Sigmoid colon (tissue), 7 donors: ENCODE measurements around the gene CPT1C. TPM values are rescaled to one million over a fixed set of nuclear protein-coding genes. Genes with fewer than 3 reads are reported as not detected.
A peak's percentile ranks its signal among the peaks of the same experiment; 100 is the strongest.

Experiments used
- DNase-seq: peaks from one replicate; pipeline ENCODE4 v3.0.0-alpha.2; 2019
- H3K27ac ChIP-seq, 4 donors: fragments of 200-600 bp; sonication (generic); one replicate each; pipeline ENCODE4 v1.5.1; 2016 to 2019; ENCODE audit warnings: mild to moderate bottlenecking in 1 of 4
- H3K27me3 ChIP-seq, 3 donors: fragments of 200-600 bp; sonication (generic); one replicate each; pipeline ENCODE4 v1.5.1; 2019; ENCODE audit warnings: mild to moderate bottlenecking in 1 of 3
- H3K36me3 ChIP-seq, 4 donors: fragments of 200-600 bp; sonication (generic); one replicate each; pipeline ENCODE4 v1.5.1; 2016 to 2019
- H3K4me1 ChIP-seq, 4 donors: fragments of 200-600 bp; sonication (generic); one replicate each; pipeline ENCODE4 v1.5.1; 2017 to 2019
- H3K4me3 ChIP-seq, 4 donors: fragments of 200-600 bp; sonication (generic); one replicate each; pipeline ENCODE4 v1.5.1; 2017 to 2019; ENCODE audit warnings: mild to moderate bottlenecking in 2 of 4, moderate library complexity in 1 of 4
- H3K9me3 ChIP-seq, 4 donors: fragments of 200-600 bp in 3 of 4; sonication (generic) in 3 of 4; one replicate each; pipeline versions ENCODE4 v1.5.1 to v1.6.1; 2013 to 2019
- EP300 ChIP-seq, 4 donors: sonication (generic); formaldehyde crosslinking; IDR thresholded peaks; one replicate each; pipeline ENCODE4 v1.6.1; 2017; ENCODE audit warnings: antibody characterized with exemption in 4 of 4
- POLR2A ChIP-seq, 2 donors: fragments of 450-650 bp; IDR thresholded peaks; one replicate each; pipeline ENCODE4 v1.6.1; 2016; ENCODE audit warnings: antibody characterized with exemption in 2 of 2, mild to moderate bottlenecking in 2 of 2, moderate library complexity in 2 of 2
- POLR2AphosphoS5 ChIP-seq, 4 donors: sonication (generic); formaldehyde crosslinking; IDR thresholded peaks; one replicate each; pipeline ENCODE4 v1.6.1; 2017; ENCODE audit warnings: antibody characterized with exemption in 4 of 4
- WGBS, 2 donors: extraction: QIAGEN DNeasy Blood & Tissue Kit; methylation state at CpG; one replicate each; pipeline ENCODE4 v1.1.7; 2013; 5-methylcytosine and 5-hydroxymethylcytosine counted together
- intact Hi-C: fragments of 100-400 bp; cut with DNase I; formaldehyde crosslinking; loops from one replicate; pipeline ENCODE4 v1.15.1; 2023
- polyA plus RNA-seq, 3 donors: library from polyadenylated mRNA; stranded (reverse); fragments of 200-250 nt; gene quantifications; one replicate each; pipeline ENCODE4 v1.2.3, GENCODE V29; 2013
- total RNA-seq, 4 donors: library from RNA; depleted of rRNA; stranded (reverse); fragments of >200 nt; gene quantifications; one replicate each; pipeline ENCODE4 v1.1.0, GENCODE V29; 2016
- TF ChIP-seq, protein P1 (sequence below), 4 experiments: fragments of 450-650 bp in 3 of 4; fragments of 200-600 bp in 1 of 4; IDR thresholded peaks; one replicate each; pipeline ENCODE4 v1.5.1; 2016 to 2019; ENCODE audit warnings: antibody characterized with exemption in 4 of 4, mild to moderate bottlenecking in 3 of 4, moderate library complexity in 2 of 4
- donor health status: healthy with polysubstance abuse.
- donor health status: Bipolar disorder and iron deficiency.
- donor health status: healthy.

Gene CPT1C
- total and polyA plus RNA-seq, 7 donors = 0.69 to 28.5 (median 3.9) TPM

DNA sequence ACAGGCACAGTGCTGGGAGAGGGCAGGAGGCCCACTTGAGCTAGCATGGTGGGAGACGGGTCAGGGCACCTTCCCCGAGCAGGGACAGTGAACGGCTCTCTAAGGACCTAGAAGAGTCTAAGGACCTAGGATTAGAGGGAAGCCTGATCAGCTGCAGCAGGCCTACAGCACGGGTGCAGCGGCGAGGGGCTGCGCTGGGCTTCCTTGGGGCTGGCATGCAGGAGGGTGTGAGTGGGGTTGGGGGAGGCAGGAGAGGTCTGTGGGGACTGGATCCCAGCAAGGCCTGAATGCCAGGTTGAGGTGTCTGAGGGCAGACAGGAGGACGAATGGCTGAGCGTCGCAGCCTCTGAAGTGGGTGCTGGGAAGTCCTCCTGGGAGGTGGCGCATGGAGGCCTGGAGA is 45.3 kb upstream of the CPT1C start:
- Histone ChIP-seq H3K4me1 (peaks cover 0 to 43% (median 37%) of the 10 kb centered on the region in 4 donors), H3K9me3 (no peaks in the 10 kb centered on the region), H3K4me3 (no peak overlapping the region), H3K36me3 (peaks cover 0 to 57% (median 28%) of the 10 kb centered on the region in 4 donors), H3K27me3 (no peaks in the 10 kb centered on the region), H3K27ac (no peak overlapping the region)
- TF ChIP-seq POLR2AphosphoS5 (IDR thresholded peaks at IDR 0.05) (no peak), EP300 (IDR thresholded peaks at IDR 0.05) (no peak), POLR2A (IDR thresholded peaks at IDR 0.05) (no peak)
- TF ChIP-seq, protein P1, sequence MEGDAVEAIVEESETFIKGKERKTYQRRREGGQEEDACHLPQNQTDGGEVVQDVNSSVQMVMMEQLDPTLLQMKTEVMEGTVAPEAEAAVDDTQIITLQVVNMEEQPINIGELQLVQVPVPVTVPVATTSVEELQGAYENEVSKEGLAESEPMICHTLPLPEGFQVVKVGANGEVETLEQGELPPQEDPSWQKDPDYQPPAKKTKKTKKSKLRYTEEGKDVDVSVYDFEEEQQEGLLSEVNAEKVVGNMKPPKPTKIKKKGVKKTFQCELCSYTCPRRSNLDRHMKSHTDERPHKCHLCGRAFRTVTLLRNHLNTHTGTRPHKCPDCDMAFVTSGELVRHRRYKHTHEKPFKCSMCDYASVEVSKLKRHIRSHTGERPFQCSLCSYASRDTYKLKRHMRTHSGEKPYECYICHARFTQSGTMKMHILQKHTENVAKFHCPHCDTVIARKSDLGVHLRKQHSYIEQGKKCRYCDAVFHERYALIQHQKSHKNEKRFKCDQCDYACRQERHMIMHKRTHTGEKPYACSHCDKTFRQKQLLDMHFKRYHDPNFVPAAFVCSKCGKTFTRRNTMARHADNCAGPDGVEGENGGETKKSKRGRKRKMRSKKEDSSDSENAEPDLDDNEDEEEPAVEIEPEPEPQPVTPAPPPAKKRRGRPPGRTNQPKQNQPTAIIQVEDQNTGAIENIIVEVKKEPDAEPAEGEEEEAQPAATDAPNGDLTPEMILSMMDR (IDR thresholded peaks at IDR 0.05) = no peak
- intact Hi-C loops = no loop called here
- no peak for DNase-seq
- 94 to 95% methylated on average over 11 of the region's 11 CpGs for WGBS, 2 donors

DNA sequence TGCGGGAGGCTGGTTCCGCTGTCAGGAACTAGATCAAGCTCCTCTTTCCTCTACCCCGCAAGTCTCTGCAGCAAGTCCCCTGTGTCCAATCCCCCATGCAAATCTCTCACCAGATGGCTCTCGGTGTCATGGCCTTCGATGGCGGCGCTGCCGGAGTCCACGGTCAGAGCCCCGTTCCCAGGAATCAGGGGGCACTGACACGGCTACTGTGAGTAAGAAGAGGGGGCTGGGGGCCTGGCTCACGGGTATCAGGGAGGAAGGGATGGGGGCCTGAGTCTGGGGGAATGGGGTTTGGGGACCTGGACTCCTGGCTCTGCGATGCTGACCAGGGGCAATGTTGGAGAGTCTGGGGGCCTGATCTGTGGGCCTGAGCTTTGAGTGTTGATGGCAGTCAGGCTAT is 44.9 kb upstream of the CPT1C start:
- DNase-seq = no peak
- WGBS, 2 donors = 95 to 96% methylated on average over 13 of the region's 13 CpGs

DNA sequence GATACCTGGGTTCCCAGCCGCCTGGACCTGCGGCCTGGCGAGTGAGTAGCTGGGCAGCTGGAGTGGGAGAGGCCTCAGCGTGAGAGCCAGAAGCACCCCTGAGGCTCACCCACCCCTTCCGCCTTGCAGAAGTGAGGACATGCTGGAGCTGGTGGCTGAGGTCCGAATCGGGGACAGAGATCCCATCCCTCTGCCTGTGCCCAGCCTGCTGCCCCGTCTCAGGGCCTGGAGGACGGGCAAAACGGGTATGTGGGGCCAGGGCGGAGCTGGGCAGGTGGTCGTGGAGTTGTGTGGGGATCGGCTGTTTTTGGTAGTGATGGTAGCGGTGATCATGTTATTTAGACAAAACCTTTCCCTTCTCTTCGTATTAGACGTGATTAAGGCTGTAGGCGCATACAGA is 44.3 kb upstream of the CPT1C start:
- H3K9me3 ChIP-seq = no peaks in the 10 kb centered on the region
- intact Hi-C loops = no loop called here
- peaks cover 0 to 34% (median 31%) of the 10 kb centered on the region in 4 donors for H3K4me1 ChIP-seq
- H3K27me3 ChIP-seq = no peaks in the 10 kb centered on the region
- DNase-seq = no peak
- H3K36me3 ChIP-seq = peaks cover 0 to 67% (median 32%) of the 10 kb centered on the region in 4 donors
- no peak overlapping the region for H3K27ac ChIP-seq
- 94 to 95% methylated on average over 17 of the region's 17 CpGs for WGBS, 2 donors
- TF ChIP-seq, protein P1 (IDR thresholded peaks at IDR 0.05) = no peak
- TF ChIP-seq POLR2AphosphoS5 (IDR thresholded peaks at IDR 0.05) (no peak), EP300 (IDR thresholded peaks at IDR 0.05) (no peak), POLR2A (IDR thresholded peaks at IDR 0.05) (no peak)
- no peak overlapping the region for H3K4me3 ChIP-seq

More for the DNA sequence above, 44.9 kb upstream of the CPT1C start:
- TF ChIP-seq, protein P1 (IDR thresholded peaks at IDR 0.05) = no peak
- TF ChIP-seq EP300 (IDR thresholded peaks at IDR 0.05) (no peak), POLR2AphosphoS5 (IDR thresholded peaks at IDR 0.05) (no peak), POLR2A (IDR thresholded peaks at IDR 0.05) (no peak)
- H3K27ac ChIP-seq = no peak overlapping the region
- no peak overlapping the region for H3K4me3 ChIP-seq
- H3K4me1 ChIP-seq = peaks cover 0 to 40% (median 36%) of the 10 kb centered on the region in 4 donors
- no peaks in the 10 kb centered on the region for H3K9me3 ChIP-seq
- peaks cover 0 to 61% (median 29%) of the 10 kb centered on the region in 4 donors for H3K36me3 ChIP-seq
- H3K27me3 ChIP-seq = no peaks in the 10 kb centered on the region
- intact Hi-C loops = no loop called here

- H3K4me1 ChIP-seq = no peaks in the 10 kb centered on the region
- WGBS, 2 donors = 97% methylated on average over 72 of the region's 72 CpGs
These were observed 39.7 kb upstream of the CPT1C start for GRCh38 chr19:49651029-49651819.

More at GRCh38 chr19:49651029-49651819, 39.7 kb upstream of the CPT1C start:
- Histone ChIP-seq H3K27me3 (no peaks in the 10 kb centered on the region), H3K27ac (no peak overlapping the region), H3K9me3 (no peaks in the 10 kb centered on the region), H3K4me3 (no peak overlapping the region), H3K36me3 (peaks cover 39 to 96% (median 65%) of the 10 kb centered on the region in 4 donors)
- DNase-seq = peak; percentile 55
- intact Hi-C loops = no loop called here
- TF ChIP-seq, protein P1 (IDR thresholded peaks at IDR 0.05) = no peak
- no peak for TF ChIP-seq EP300 (IDR thresholded peaks at IDR 0.05)
- no peak for TF ChIP-seq POLR2AphosphoS5 (IDR thresholded peaks at IDR 0.05)
- TF ChIP-seq POLR2A (IDR thresholded peaks at IDR 0.05) = no peak
